Cardiac muscle cell (in vitro differentiated cells and primary cell): ENCODE data around the gene MAPK8. TPM values are rescaled to one million over a fixed set of nuclear protein-coding genes. Genes with fewer than 3 reads are reported as not detected.

Source experiments
- DNase-seq, 2 donors: peaks; one replicate each; pipeline versions ENCODE4 v3.0.0 to v3.0.0-alpha.2; 2010 to 2017; ENCODE audit warnings: low read depth in 1 of 2, low spot score in 1 of 2
- H3K27ac ChIP-seq: fragments of 200-600 bp; sonication (generic); 2 replicates; pipeline ENCODE4 v1.5.1; 2016
- H3K27me3 ChIP-seq: fragments of 200-600 bp; sonication (generic); 2 replicates; pipeline ENCODE4 v1.6.0; 2016; ENCODE audit warnings: control low read depth
- H3K36me3 ChIP-seq: fragments of 200-600 bp; sonication (generic); 2 replicates; pipeline ENCODE4 v1.5.1; 2016; ENCODE audit warnings: control low read depth
- H3K4me1 ChIP-seq: fragments of 200-600 bp; sonication (generic); 2 replicates; pipeline ENCODE4 v1.8.1; 2017; ENCODE audit warnings: low read depth, mild to moderate bottlenecking, mixed run types
- H3K4me3 ChIP-seq: fragments of 200-600 bp; sonication (generic); 2 replicates; pipeline ENCODE4 v1.5.1; 2016; ENCODE audit warnings: mild to moderate bottlenecking
- H3K9me3 ChIP-seq: fragments of 200-600 bp; sonication (generic); 2 replicates; pipeline ENCODE4 v1.5.1; 2017; ENCODE audit warnings: low read depth, mild to moderate bottlenecking, control low read depth
- CTCF ChIP-seq: IDR thresholded peaks from 2 replicates; pipeline ENCODE4 v1.5.1; 2012; ENCODE audit warnings: low read depth, mild to moderate bottlenecking, low read length
- polyA plus RNA-seq: library from polyadenylated mRNA; unstranded; fragments of >200 nt; fragmentation: Nextera tagmentation; extraction: Ambion mirVana; gene quantifications from 2 replicates; pipeline ENCODE4 v1.2.1, GENCODE V29; 2016
- total RNA-seq: library from RNA; depleted of rRNA; stranded (reverse); fragments of >200 nt; gene quantifications from 2 replicates; pipeline ENCODE4 v1.2.3, GENCODE V29; 2016

The MAPK8 gene
- total and polyA plus RNA-seq, 2 experiments from 2014 or later: 15.4 to 40.8 TPM

- TF ChIP-seq CTCF: no peak
- Histone ChIP-seq H3K4me3 (no peak overlapping the region), H3K27ac (no peak overlapping the region), H3K4me1 (peaks cover 9% of the 10 kb centered on the region), H3K9me3 (no peaks in the 10 kb centered on the region), H3K36me3 (no peaks in the 10 kb centered on the region), H3K27me3 (no peaks in the 10 kb centered on the region)
- DNase-seq: no peak
These were observed 175.7 kb downstream of the MAPK8 start for GRCh38 chr10:48482207-48482606.

GRCh38 chr10:48484911-48485310 lies 178.4 kb downstream of the MAPK8 start:
- no peak for TF ChIP-seq CTCF
- H3K36me3 ChIP-seq: no peaks in the 10 kb centered on the region
- no peak for DNase-seq

GRCh38 chr10:48485711-48486110 lies 179.2 kb downstream of the MAPK8 start:
- H3K4me1 ChIP-seq: peaks cover 9% of the 10 kb centered on the region
- no peak for DNase-seq
- H3K27me3 ChIP-seq: no peaks in the 10 kb centered on the region
- no peak for TF ChIP-seq CTCF
- H3K36me3 ChIP-seq: no peaks in the 10 kb centered on the region
- H3K9me3 ChIP-seq: no peaks in the 10 kb centered on the region
- H3K27ac ChIP-seq: no peak overlapping the region
- no peak overlapping the region for H3K4me3 ChIP-seq

More at GRCh38 chr10:48484911-48485310, 178.4 kb downstream of the MAPK8 start:
- no peak overlapping the region for H3K27ac ChIP-seq
- H3K27me3 ChIP-seq: no peaks in the 10 kb centered on the region
- H3K4me1 ChIP-seq: peaks cover 9% of the 10 kb centered on the region
- no peak overlapping the region for H3K4me3 ChIP-seq
- no peaks in the 10 kb centered on the region for H3K9me3 ChIP-seq

GRCh38 chr10:48487244-48487643 lies 180.8 kb downstream of the MAPK8 start:
- Histone ChIP-seq H3K9me3 (no peaks in the 10 kb centered on the region), H3K27me3 (no peaks in the 10 kb centered on the region), H3K4me3 (no peak overlapping the region), H3K36me3 (no peaks in the 10 kb centered on the region), H3K4me1 (peaks cover 3% of the 10 kb centered on the region), H3K27ac (no peak overlapping the region)
- no peak for DNase-seq
- no peak for TF ChIP-seq CTCF

Other genes with a start within 250 kb of the MAPK8 start
- gene FRMPD2, start 32.0 kb upstream of the MAPK8 start, total RNA-seq: 3.0 and 8.7 TPM in 2 replicates
- 1.4 and 2.3 TPM in 2 replicates for gene FRMPD2, start 32.0 kb upstream of the MAPK8 start, polyA plus RNA-seq